CD14-positive monocyte (primary cell): ENCODE measurements around the gene GALNS. TPM values are rescaled to one million over a fixed set of nuclear protein-coding genes. Genes with fewer than 3 reads are reported as not detected.

Experiments used
- DNase-seq, 3 donors: peaks; one replicate each; pipeline ENCODE4 v3.0.0-alpha.2; 2011 to 2022
- H2AFZ ChIP-seq: 2 replicates; pipeline ENCODE4 v1.6.0; 2012; ENCODE audit warnings: mild to moderate bottlenecking, low read depth, low read length, inconsistent platforms; ENCODE audit not compliant: insufficient read depth, poor library complexity, severe bottlenecking
- H3K27ac ChIP-seq, 2 donors: 1 replicate in 1 of 2; 2 replicates in 1 of 2; pipeline ENCODE4 v1.5.1; 2012 to 2013; ENCODE audit warnings: low read length in 2 of 2, control low read depth in 1 of 2, inconsistent platforms in 1 of 2, low read depth in 1 of 2, mild to moderate bottlenecking in 1 of 2
- H3K27me3 ChIP-seq, 2 donors: one replicate each; pipeline versions ENCODE4 v1.6.0 to v1.6.1; 2011 to 2013; ENCODE audit warnings: low read length in 2 of 2; ENCODE audit not compliant: control insufficient read depth in 2 of 2, insufficient read depth in 2 of 2
- H3K36me3 ChIP-seq, 2 donors: replicated peaks in 1 of 2; 1 replicate in 1 of 2; 2 replicates in 1 of 2; pipeline versions ENCODE4 v1.5.1 to v1.6.1; 2012 to 2013; ENCODE audit warnings: low read length in 2 of 2, control low read depth in 1 of 2, inconsistent platforms in 1 of 2, mild to moderate bottlenecking in 1 of 2; ENCODE audit not compliant: insufficient read depth in 2 of 2, control insufficient read depth in 1 of 2
- H3K4me1 ChIP-seq, 2 donors: 1 replicate in 1 of 2; 2 replicates in 1 of 2; pipeline versions ENCODE4 v1.5.1 to v1.6.1; 2012 to 2013; ENCODE audit warnings: low read length in 2 of 2, control low read depth in 1 of 2, inconsistent platforms in 1 of 2, mild to moderate bottlenecking in 1 of 2, moderate library complexity in 1 of 2; ENCODE audit not compliant: insufficient read depth in 2 of 2, control insufficient read depth in 1 of 2
- H3K4me2 ChIP-seq: replicated peaks from 2 replicates; pipeline ENCODE3; 2012; ENCODE audit warnings: low read length, moderate library complexity, mild to moderate bottlenecking; ENCODE audit not compliant: poor library complexity, severe bottlenecking; ENCODE audit errors: extremely low read depth
- H3K4me3 ChIP-seq, 3 experiments: fragments of 200-600 bp in 1 of 3; sonication (generic) in 1 of 3; replicated peaks in 1 of 3; 1 replicate in 2 of 3; 2 replicates in 1 of 3; pipeline ENCODE4 v1.5.1; 2011 to 2013; ENCODE audit warnings: low read length in 3 of 3, mild to moderate bottlenecking in 3 of 3, control low read depth in 2 of 3, low read depth in 2 of 3, inconsistent platforms in 1 of 3, moderate library complexity in 1 of 3
- H3K79me2 ChIP-seq: 2 replicates; pipeline ENCODE4 v1.6.0; 2012; ENCODE audit warnings: mild to moderate bottlenecking, control low read depth, inconsistent platforms, low read length, moderate library complexity; ENCODE audit not compliant: insufficient read depth
- H3K9ac ChIP-seq: 2 replicates; pipeline ENCODE4 v1.6.0; 2017; ENCODE audit warnings: low read length, mild to moderate bottlenecking; ENCODE audit not compliant: insufficient read depth, poor library complexity, severe bottlenecking
- H3K9me3 ChIP-seq, 2 donors: replicated peaks in 1 of 2; 1 replicate in 1 of 2; 2 replicates in 1 of 2; pipeline versions ENCODE4 v1.5.1 to v1.6.1; 2012 to 2013; ENCODE audit warnings: low read length in 2 of 2, control low read depth in 1 of 2; ENCODE audit not compliant: control insufficient read depth in 1 of 2, insufficient read depth in 1 of 2
- H4K20me1 ChIP-seq: 2 replicates; pipeline ENCODE4 v1.6.0; 2012; ENCODE audit warnings: mild to moderate bottlenecking, low read length, control low read depth, moderate library complexity; ENCODE audit not compliant: insufficient read depth
- H3K27ac Mint-ChIP-seq, 7 donors: one replicate each; pipeline ENCODE4 v1.8.0; 2020; ENCODE audit warnings: mild to moderate bottlenecking in 7 of 7, mixed read lengths in 7 of 7, moderate library complexity in 6 of 7, inconsistent platforms in 2 of 7
- H3K27me3 Mint-ChIP-seq, 3 donors: one replicate each; pipeline ENCODE4 v1.8.0; 2021 to 2022; ENCODE audit warnings: low read depth in 3 of 3, mild to moderate bottlenecking in 3 of 3, mixed read lengths in 3 of 3, moderate library complexity in 3 of 3, inconsistent platforms in 1 of 3
- H3K36me3 Mint-ChIP-seq, 2 donors: one replicate each; pipeline ENCODE4 v1.8.0; 2020; ENCODE audit warnings: mixed read lengths in 2 of 2, inconsistent platforms in 1 of 2, mild to moderate bottlenecking in 1 of 2
- H3K4me1 Mint-ChIP-seq: one replicate; pipeline ENCODE4 v1.8.0; 2020; ENCODE audit warnings: mild to moderate bottlenecking, mixed read lengths
- H3K4me3 Mint-ChIP-seq, 2 donors: one replicate each; pipeline ENCODE4 v1.8.0; 2020; ENCODE audit warnings: mild to moderate bottlenecking in 2 of 2, mixed read lengths in 2 of 2, moderate library complexity in 1 of 2
- H3K9me3 Mint-ChIP-seq, 7 donors: one replicate each; pipeline ENCODE4 v1.8.0; 2020 to 2022; ENCODE audit warnings: mixed read lengths in 7 of 7, mild to moderate bottlenecking in 6 of 7, moderate library complexity in 6 of 7, inconsistent platforms in 2 of 7
- WGBS: methylation state at CpG from one replicate; pipeline ENCODE4 v1.1.5; 2013; ENCODE audit warnings: missing lambda C conversion rate; ENCODE audit not compliant: insufficient coverage; 5-methylcytosine and 5-hydroxymethylcytosine counted together
- intact Hi-C, 2 donors: fragments of 100-400 bp; cut with micrococcal nuclease; formaldehyde crosslinking; loops; one replicate each; pipeline versions ENCODE4 v1.15.0 to v1.15.1; 2023
- polyA plus RNA-seq, 3 donors: library from polyadenylated mRNA; depleted of rRNA in 1 of 3; unstranded in 2 of 3; stranded (reverse) in 1 of 3; fragments of 300-500 nt in 2 of 3; fragments of >200 nt in 1 of 3; fragmentation: Illumina TruSeq in 2 of 3; gene quantifications; 1 replicate in 2 of 3; 2 replicates in 1 of 3; pipeline ENCODE4 v1.2.3, GENCODE V29; 2012 to 2021
- TF ChIP-seq, protein P1 (sequence below): fragments of 200-600 bp; IDR thresholded peaks from one replicate; pipeline ENCODE4 v1.8.0; 2022; ENCODE audit warnings: antibody characterized with exemption, mild to moderate bottlenecking

Gene GALNS
- polyA plus RNA-seq, 3 donors: 20.2 to 34.4 (median 32.2) TPM

DNA sequence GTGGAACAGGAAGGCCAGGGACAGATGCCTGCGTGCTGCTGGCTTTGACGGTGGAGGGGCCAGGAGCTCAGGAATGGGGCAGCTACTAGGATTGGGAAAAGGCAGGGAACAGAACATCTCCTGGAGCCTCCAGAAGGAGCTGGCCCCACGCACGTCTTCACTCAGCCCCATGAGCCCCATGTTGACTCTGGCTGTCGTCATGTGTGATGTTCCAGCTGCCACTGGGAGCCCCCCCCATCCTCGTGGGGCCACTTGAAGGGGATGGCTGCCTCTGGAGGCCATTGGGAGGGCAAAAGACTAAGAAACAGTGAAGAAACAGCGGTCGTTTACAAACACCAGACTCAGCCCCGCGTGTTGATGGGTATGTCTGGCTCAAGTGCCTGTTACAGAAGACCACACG, 26.5 kb downstream of the GALNS start:
- Histone ChIP-seq H3K79me2 (no peaks in the 10 kb centered on the region), H3K27me3 (no peaks in the 10 kb centered on the region), H2AFZ (no peak overlapping the region), H3K9me3 (no peaks in the 10 kb centered on the region), H4K20me1 (peaks cover 16% of the 10 kb centered on the region), H3K36me3 (peaks cover 41 to 48% of the 10 kb centered on the region in 2 donors), H3K4me3 (no peak overlapping the region), H3K9ac (no peak overlapping the region), H3K4me2 (no peak overlapping the region), H3K27ac (no peak overlapping the region), H3K4me1 (no peaks in the 10 kb centered on the region)
- no peak overlapping the region for H3K4me3 Mint-ChIP-seq
- no peaks in the 10 kb centered on the region for H3K4me1 Mint-ChIP-seq
- peaks cover 26 to 45% of the 10 kb centered on the region in 2 donors for H3K36me3 Mint-ChIP-seq
- intact Hi-C loops: no loop called here
- no peak for DNase-seq
- no peaks in the 10 kb centered on the region for H3K27me3 Mint-ChIP-seq
- WGBS: 94% methylated on average over 10 of the region's 11 CpGs
- H3K9me3 Mint-ChIP-seq: no peaks in the 10 kb centered on the region
- TF ChIP-seq, protein P1, sequence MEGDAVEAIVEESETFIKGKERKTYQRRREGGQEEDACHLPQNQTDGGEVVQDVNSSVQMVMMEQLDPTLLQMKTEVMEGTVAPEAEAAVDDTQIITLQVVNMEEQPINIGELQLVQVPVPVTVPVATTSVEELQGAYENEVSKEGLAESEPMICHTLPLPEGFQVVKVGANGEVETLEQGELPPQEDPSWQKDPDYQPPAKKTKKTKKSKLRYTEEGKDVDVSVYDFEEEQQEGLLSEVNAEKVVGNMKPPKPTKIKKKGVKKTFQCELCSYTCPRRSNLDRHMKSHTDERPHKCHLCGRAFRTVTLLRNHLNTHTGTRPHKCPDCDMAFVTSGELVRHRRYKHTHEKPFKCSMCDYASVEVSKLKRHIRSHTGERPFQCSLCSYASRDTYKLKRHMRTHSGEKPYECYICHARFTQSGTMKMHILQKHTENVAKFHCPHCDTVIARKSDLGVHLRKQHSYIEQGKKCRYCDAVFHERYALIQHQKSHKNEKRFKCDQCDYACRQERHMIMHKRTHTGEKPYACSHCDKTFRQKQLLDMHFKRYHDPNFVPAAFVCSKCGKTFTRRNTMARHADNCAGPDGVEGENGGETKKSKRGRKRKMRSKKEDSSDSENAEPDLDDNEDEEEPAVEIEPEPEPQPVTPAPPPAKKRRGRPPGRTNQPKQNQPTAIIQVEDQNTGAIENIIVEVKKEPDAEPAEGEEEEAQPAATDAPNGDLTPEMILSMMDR: no peak
- H3K27ac Mint-ChIP-seq: no peak overlapping the region

GRCh38 chr16:88828711-88829110, 28.0 kb downstream of the GALNS start:
- no peak overlapping the region for H3K27ac ChIP-seq
- H3K4me3 ChIP-seq: no peak overlapping the region
- Mint-ChIP-seq H3K4me3 (no peak overlapping the region), H3K27ac (peak overlapping the region in 1 of 7 donors; percentile 38), H3K9me3 (no peaks in the 10 kb centered on the region), H3K4me1 (no peaks in the 10 kb centered on the region), H3K36me3 (peaks cover 24 to 48% of the 10 kb centered on the region in 2 donors), H3K27me3 (no peaks in the 10 kb centered on the region)
- intact Hi-C loops: no loop called here
- no peak for DNase-seq
- H3K4me2 ChIP-seq: no peak overlapping the region
- TF ChIP-seq, protein P1: no peak
- H3K9ac ChIP-seq: no peak overlapping the region
- no peaks in the 10 kb centered on the region for H3K9me3 ChIP-seq
- peaks cover 40 to 51% of the 10 kb centered on the region in 2 donors for H3K36me3 ChIP-seq
- H3K4me1 ChIP-seq: no peaks in the 10 kb centered on the region
- H3K79me2 ChIP-seq: no peaks in the 10 kb centered on the region
- 90% methylated on average over 22 of the region's 24 CpGs for WGBS
- H4K20me1 ChIP-seq: peaks cover 19% of the 10 kb centered on the region
- no peak overlapping the region for H2AFZ ChIP-seq
- no peaks in the 10 kb centered on the region for H3K27me3 ChIP-seq
